WTC11 (cell line): Measurements from ENCODE around the gene ACTR3C. TPM values are rescaled to one million over a fixed set of nuclear protein-coding genes. Genes with fewer than 3 reads are reported as not detected.

Experiments used
- ATAC-seq: fragments of 200-7000 bp; cut with Tn5 transposase; 2 replicates; pipeline ENCODE4 v1.10.0; 2021; ENCODE audit warnings: mild to moderate bottlenecking, moderate library complexity
- CTCF ChIA-PET: fragments of 300-600 bp; sonication (Branson Sonifier 250); formaldehyde crosslinking; loops from one replicate; lab custom pipeline; 2021; ENCODE audit warnings: antibody characterized with exemption; lab: Charles Lee
- POLR2A ChIA-PET: fragments of 350-600 bp; sonication (Branson Sonifier 250); formaldehyde crosslinking; loops from one replicate; lab custom pipeline; 2021; ENCODE audit warnings: antibody characterized with exemption; lab: Charles Lee
- DNase-seq: peaks from one replicate; pipeline ENCODE4 v3.0.0; 2021; ENCODE audit warnings: low spot score
- H3K27ac Mint-ChIP-seq: 2 replicates; pipeline ENCODE4 v1.8.0; 2021; ENCODE audit warnings: mixed read lengths
- H3K27me3 Mint-ChIP-seq: 2 replicates; pipeline ENCODE4 v1.8.0; 2021; ENCODE audit warnings: low read depth, mild to moderate bottlenecking, moderate library complexity, mixed read lengths
- H3K36me3 Mint-ChIP-seq: 2 replicates; pipeline ENCODE4 v1.8.0; 2021; ENCODE audit warnings: mixed read lengths
- H3K4me1 Mint-ChIP-seq: 2 replicates; pipeline ENCODE4 v1.8.0; 2022; ENCODE audit warnings: mixed read lengths
- H3K4me3 Mint-ChIP-seq: 2 replicates; pipeline ENCODE4 v1.8.0; 2021; ENCODE audit warnings: mild to moderate bottlenecking, moderate library complexity, mixed read lengths
- H3K9me3 Mint-ChIP-seq: 2 replicates; pipeline ENCODE4 v1.8.0; 2021; ENCODE audit warnings: mixed read lengths
- ARID4B ChIP-seq: sonication (generic); formaldehyde crosslinking; IDR thresholded peaks from 2 replicates; pipeline ENCODE4 v1.8.0; 2023; ENCODE audit warnings: missing genetic modification reagents, mild to moderate bottlenecking, borderline replicate concordance
- CREB1 ChIP-seq: sonication (generic); formaldehyde crosslinking; IDR thresholded peaks from 2 replicates; pipeline ENCODE4 v1.8.0; 2023; ENCODE audit warnings: mild to moderate bottlenecking, missing genetic modification reagents
- E2F1 ChIP-seq: sonication (generic); formaldehyde crosslinking; IDR thresholded peaks from 2 replicates; pipeline ENCODE4 v1.8.0; 2022; ENCODE audit warnings: mild to moderate bottlenecking, missing genetic modification reagents
- GRHL2 ChIP-seq: fragments of 250-450 bp; sonication (Bioruptor Pico); IDR thresholded peaks from 2 replicates; pipeline ENCODE4 v1.8.0; 2022; ENCODE audit warnings: mild to moderate bottlenecking, moderate library complexity; ENCODE audit not compliant: insufficient replicate concordance, severe bottlenecking
- HMGA2 ChIP-seq: fragments of 250-450 bp; sonication (Bioruptor Pico); IDR thresholded peaks from 2 replicates; pipeline ENCODE4 v1.4.0; 2021; ENCODE audit warnings: mild to moderate bottlenecking, moderate library complexity
- MLX ChIP-seq: sonication (generic); formaldehyde crosslinking; IDR thresholded peaks from 2 replicates; pipeline ENCODE4 v1.8.1; 2023; ENCODE audit warnings: mild to moderate bottlenecking, missing genetic modification reagents, moderate library complexity
- NFE2L1 ChIP-seq: sonication (generic); formaldehyde crosslinking; IDR thresholded peaks from 2 replicates; pipeline ENCODE4 v1.8.1; 2023; ENCODE audit warnings: missing genetic modification reagents
- PRDM15 ChIP-seq: sonication (generic); formaldehyde crosslinking; IDR thresholded peaks from 2 replicates; pipeline ENCODE4 v1.8.0; 2022; ENCODE audit warnings: missing genetic modification reagents
- RELA ChIP-seq: sonication (generic); formaldehyde crosslinking; IDR thresholded peaks from 2 replicates; pipeline ENCODE4 v1.8.1; 2022; ENCODE audit warnings: missing genetic modification reagents, mild to moderate bottlenecking, borderline replicate concordance
- RORB ChIP-seq: fragments of 250-450 bp; sonication (Bioruptor Pico); IDR thresholded peaks from 2 replicates; pipeline ENCODE4 v1.9.0; 2021; ENCODE audit warnings: mild to moderate bottlenecking
- SMAD4 ChIP-seq: sonication (generic); formaldehyde crosslinking; IDR thresholded peaks from 2 replicates; pipeline ENCODE4 v1.8.0; 2022; ENCODE audit warnings: mild to moderate bottlenecking, missing genetic modification reagents
- SP1 ChIP-seq: sonication (generic); formaldehyde crosslinking; conservative IDR thresholded peaks from 2 replicates; pipeline ENCODE4 v1.8.1; 2022; ENCODE audit warnings: missing genetic modification reagents
- ZBTB21 ChIP-seq: sonication (generic); formaldehyde crosslinking; IDR thresholded peaks from 2 replicates; pipeline ENCODE4 v1.8.1; 2023; ENCODE audit warnings: mild to moderate bottlenecking, missing genetic modification reagents, borderline replicate concordance
- ZMAT4 ChIP-seq: fragments of 250-450 bp; sonication (Bioruptor Pico); IDR thresholded peaks from 2 replicates; pipeline ENCODE4 v1.9.0; 2021; ENCODE audit warnings: mild to moderate bottlenecking
- ZNF219 ChIP-seq: sonication (generic); formaldehyde crosslinking; IDR thresholded peaks from 2 replicates; pipeline ENCODE4 v1.8.0; 2023; ENCODE audit warnings: missing genetic modification reagents, mild to moderate bottlenecking, borderline replicate concordance
- ZNF423 ChIP-seq: fragments of 250-450 bp; sonication (Bioruptor Pico); IDR thresholded peaks from 2 replicates; pipeline ENCODE4 v2.1.2; 2022; ENCODE audit warnings: mild to moderate bottlenecking, moderate library complexity
- ZNF512 ChIP-seq: sonication (generic); formaldehyde crosslinking; IDR thresholded peaks from 2 replicates; pipeline ENCODE4 v1.8.1; 2022; ENCODE audit warnings: missing genetic modification reagents, borderline replicate concordance
- total RNA-seq: library from RNA; stranded (reverse); gene quantifications from 3 replicates; pipeline ENCODE4 v1.2.3, GENCODE V29; 2021

ACTR3C gene
- total RNA-seq, 1 experiment from 2014 or later = 1.4 TPM

- H3K4me1 Mint-ChIP-seq = peaks cover 65% of the 10 kb centered on the region
- no peaks in the 10 kb centered on the region for H3K9me3 Mint-ChIP-seq
- no peak overlapping the region for H3K4me3 Mint-ChIP-seq
- peaks cover 32% of the 10 kb centered on the region for H3K36me3 Mint-ChIP-seq
- TF ChIP-seq NFE2L1 (CRISPR knock-in tag) (no peak), PRDM15 (CRISPR knock-in tag) (no peak), ZNF423 (CRISPR knock-in tag) (no peak), ZBTB21 (CRISPR knock-in tag) (no peak), RORB (no peak), SMAD4 (CRISPR knock-in tag) (no peak)
- POLR2A ChIA-PET = interaction anchor here (0.9 kb wide), 1 partner anchor 9 kb away, joined by 3 read pairs; no protein-coding TSS in a partner anchor
- CTCF ChIA-PET = interaction anchor here (1.0 kb wide), 1 partner anchor 9 kb away, joined by 3 read pairs; no protein-coding TSS in a partner anchor
- no peak for ATAC-seq
- no peak overlapping the region for H3K27ac Mint-ChIP-seq
- peak; percentile 17 for DNase-seq
- no peaks in the 10 kb centered on the region for H3K27me3 Mint-ChIP-seq
Measured at GRCh38 chr7:150371996-150372270, 48.6 kb upstream of the ACTR3C start.

- ATAC-seq = no peak
- peak; percentile 11 for DNase-seq
- H3K9me3 Mint-ChIP-seq = no peaks in the 10 kb centered on the region
- POLR2A ChIA-PET = interaction anchor here (0.9 to 2.1 kb wide), 3 partner anchors 9 to 35 kb away, joined by 3 to 14 read pairs (median 5); a partner anchor contains a TSS
- peaks cover 32% of the 10 kb centered on the region for H3K36me3 Mint-ChIP-seq
- H3K27ac Mint-ChIP-seq = no peak overlapping the region
- H3K4me3 Mint-ChIP-seq = no peak overlapping the region
- TF ChIP-seq MLX (CRISPR knock-in tag) = no peak
- TF ChIP-seq RELA (CRISPR knock-in tag) = no peak
- no peak for TF ChIP-seq GRHL2
- no peak for TF ChIP-seq ZNF219
- no peak for TF ChIP-seq ZNF423 (CRISPR knock-in tag)
- TF ChIP-seq SP1 (CRISPR knock-in tag) = no peak
- TF ChIP-seq CREB1 (CRISPR knock-in tag) = no peak
- no peak for TF ChIP-seq ZBTB21 (CRISPR knock-in tag)
- no peak for TF ChIP-seq ZNF512 (CRISPR knock-in tag)
- no peak for TF ChIP-seq HMGA2 (CRISPR knock-in tag)
- no peak for TF ChIP-seq ARID4B (CRISPR knock-in tag)
- TF ChIP-seq E2F1 (CRISPR knock-in tag) = no peak
- no peak for TF ChIP-seq ZMAT4 (CRISPR knock-in tag)
- no peak for TF ChIP-seq SMAD4 (CRISPR knock-in tag)
- TF ChIP-seq, all 79 proteins: peak for 0
- CTCF ChIA-PET = interaction anchor here (1.0 kb wide), 1 partner anchor 9 kb away, joined by 3 read pairs; no protein-coding TSS in a partner anchor
- Mint-ChIP-seq H3K4me1 (peaks cover 62% of the 10 kb centered on the region), H3K27me3 (no peaks in the 10 kb centered on the region)
Measured at GRCh38 chr7:150371131-150371995, 48.0 kb upstream of the ACTR3C start.
